ENCODE data around the gene ACTR5. TPM values are rescaled to one million over a fixed set of nuclear protein-coding genes. Genes with fewer than 3 reads are reported as not detected.

Gene ACTR5
- total RNA-seq, 1 experiment from 2014 or later: 14.1 TPM

- DNase-seq: no peak
- H4K20me1 ChIP-seq (ENCODE audit: control insufficient read depth, insufficient read depth, insufficient read length): no peaks in the 10 kb centered on the region
- peaks cover 7 to 12% of the 10 kb centered on the region in 2 experiments for H3K9me3 Mint-ChIP-seq
- no peak overlapping the region for H4K8ac ChIP-seq (replicated peaks; ENCODE audit: insufficient read length, low read depth, low read length)
- H3K9ac ChIP-seq (ENCODE audit: extremely low read depth, insufficient read length, low read length): no peak overlapping the region
- no peaks in the 10 kb centered on the region for H3K79me2 ChIP-seq (ENCODE audit: insufficient read depth, low read length)
- H3K4ac ChIP-seq (ENCODE audit: low read depth, low read length): no peak overlapping the region
- H2BK15ac ChIP-seq (ENCODE audit: low read depth, low read length): no peak overlapping the region
- no peak overlapping the region for H3K18ac ChIP-seq (ENCODE audit: insufficient read length, low read depth, low read length)
- H3K23me2 ChIP-seq (ENCODE audit: insufficient read length, low read depth, low read length, poor library complexity, severe bottlenecking): no peaks in the 10 kb centered on the region
- H3K36me3 Mint-ChIP-seq (ENCODE audit: insufficient read depth in 1 of 3, low read depth in 3 of 3): peaks cover 2 to 7% (median 2%) of the 10 kb centered on the region in 3 experiments; a peak in 3 of 7 replicates
- no peak overlapping the region for H2AFZ ChIP-seq (ENCODE audit: low read length)
- no peaks in the 10 kb centered on the region for H3K79me1 ChIP-seq (ENCODE audit: insufficient read depth, low read depth, low read length, poor library complexity, severe bottlenecking)
- H2BK20ac ChIP-seq (ENCODE audit: low read depth, low read length, poor library complexity, severe bottlenecking): no peak overlapping the region
- H3K4me1 Mint-ChIP-seq: peaks cover 0 to under 1% of the 10 kb centered on the region in 2 experiments; a peak in 1 of 4 replicates
- no peak overlapping the region for H3K27ac Mint-ChIP-seq
- H2BK5ac ChIP-seq (ENCODE audit: insufficient read length, low read length): no peak overlapping the region
- WGBS (ENCODE audit: extremely low coverage, insufficient read length, low lambda C conversion rate): no CpG with 5 or more reads among the region's 3 CpGs
- H2BK12ac ChIP-seq (ENCODE audit: insufficient read length, low read depth, low read length): no peak overlapping the region
- no peaks in the 10 kb centered on the region for H3K4me1 ChIP-seq (ENCODE audit: insufficient read depth, low read length)
- no peak overlapping the region for H4K91ac ChIP-seq (ENCODE audit: insufficient read length, low read depth, low read length)
- H3K56ac ChIP-seq (ENCODE audit: insufficient read length, low read depth, low read length): no peak overlapping the region
- H2BK120ac ChIP-seq (ENCODE audit: low read depth, low read length, poor library complexity, severe bottlenecking): no peak overlapping the region
- TF ChIP-seq CTCF (conservative IDR thresholded peaks at IDR 0.05): no peak
- H3K14ac ChIP-seq (ENCODE audit: insufficient read depth, low read length): no peak overlapping the region
- no peak overlapping the region for H2AK5ac ChIP-seq (ENCODE audit: insufficient read length, low read length)
- no peak overlapping the region for H3K27ac ChIP-seq (ENCODE audit: insufficient read length, low read depth, low read length)
- H3K4me2 ChIP-seq (ENCODE audit: insufficient read depth, insufficient read length, low read length): no peak overlapping the region
- H3K23ac ChIP-seq (ENCODE audit: insufficient read length, low read depth, low read length): no peak overlapping the region
- peaks cover 3% of the 10 kb centered on the region for H3K27me3 Mint-ChIP-seq (ENCODE audit: low read depth)
- no peak overlapping the region for H3T11ph ChIP-seq (ENCODE audit: low read length)
- no peak overlapping the region for H3K4me3 Mint-ChIP-seq
- no peaks in the 10 kb centered on the region for H3K27me3 ChIP-seq (ENCODE audit: insufficient read depth, low read length)
- H4K5ac ChIP-seq (ENCODE audit: insufficient read length, low read depth, low read length): no peak overlapping the region
- no peaks in the 10 kb centered on the region for H3K9me3 ChIP-seq (ENCODE audit: control insufficient read depth, low read depth, low read length)
Observed at GRCh38 chr20:38798266-38798665, 50.0 kb downstream of the ACTR5 start.

Data from H9 (cell line).